Measurements from ENCODE around the gene TLR9. TPM values are rescaled to one million over a fixed set of nuclear protein-coding genes. Genes with fewer than 3 reads are reported as not detected.

Gene TLR9
- total and polyA plus RNA-seq, 5 donors: 0.05 to 0.24 (median 0.19) TPM

DNA sequence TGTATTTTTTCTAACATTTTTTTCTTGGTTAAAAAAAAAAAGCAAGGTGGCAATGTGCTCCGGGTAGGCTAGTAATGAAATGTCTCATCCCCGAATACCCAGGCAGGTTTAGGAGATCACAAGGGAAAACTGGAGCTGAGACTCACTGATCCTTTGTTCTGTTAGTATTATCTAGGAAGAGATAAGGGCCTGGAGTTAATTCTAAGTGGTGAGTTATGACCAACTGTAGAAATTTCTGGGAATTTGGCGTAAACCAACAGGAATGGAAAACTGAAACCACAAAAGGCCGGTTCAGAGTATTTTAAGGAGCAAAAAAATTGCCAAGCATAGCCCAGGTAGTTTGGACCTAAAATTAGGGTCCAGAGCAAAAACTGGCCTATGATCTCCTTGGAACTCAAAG lies 32.5 kb upstream of the TLR9 start:
- WGBS: 84% methylated on average over 4 of the region's 4 CpGs
- intact Hi-C loops (cut with DNase I): no loop called here
- H3K4me3 ChIP-seq (ENCODE audit: low read length): no peak overlapping the region

DNA sequence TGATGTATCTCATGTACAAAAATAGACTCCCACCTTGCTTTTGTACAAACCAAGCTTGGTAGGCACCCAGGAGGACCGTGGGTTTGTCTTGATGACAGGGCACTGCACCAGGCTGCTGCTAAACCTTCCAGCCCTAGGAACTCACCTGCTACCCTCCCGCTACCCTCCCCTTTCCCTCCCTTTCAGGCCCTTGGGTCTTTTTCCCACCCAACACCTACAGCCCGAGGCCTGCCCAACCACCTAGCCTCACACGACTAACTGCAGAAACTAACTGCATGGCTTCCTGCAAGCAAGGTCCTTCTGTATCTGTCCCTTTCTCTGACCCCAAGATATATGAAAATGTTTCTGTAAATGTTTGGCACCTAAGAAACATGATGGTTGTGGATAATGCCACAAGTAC lies 31.2 kb upstream of the TLR9 start:
- Histone ChIP-seq H3K4me3 (ENCODE audit: low read length) (no peak overlapping the region), H3K4me1 (ENCODE audit: control insufficient read depth, insufficient read depth, low read length) (no peaks in the 10 kb centered on the region), H3K27me3 (ENCODE audit: control insufficient read depth, insufficient read depth) (no peaks in the 10 kb centered on the region), H3K9me3 (ENCODE audit: control insufficient read depth, low read length) (no peaks in the 10 kb centered on the region), H3K27ac (ENCODE audit: low read length) (no peak overlapping the region)
- DNase-seq (no peak), ATAC-seq (no peak)
- 87% methylated on average over 4 of the region's 4 CpGs for WGBS
- intact Hi-C loops (cut with DNase I): no loop called here

More for the DNA sequence above, 32.5 kb upstream of the TLR9 start:
- H3K4me1 ChIP-seq (ENCODE audit: control insufficient read depth, insufficient read depth, low read length): no peaks in the 10 kb centered on the region
- no peak for ATAC-seq
- no peak for DNase-seq
- H3K27me3 ChIP-seq (ENCODE audit: control insufficient read depth, insufficient read depth): no peaks in the 10 kb centered on the region
- H3K9me3 ChIP-seq (ENCODE audit: control insufficient read depth, low read length): no peaks in the 10 kb centered on the region
- no peak overlapping the region for H3K27ac ChIP-seq (ENCODE audit: low read length)

DNA sequence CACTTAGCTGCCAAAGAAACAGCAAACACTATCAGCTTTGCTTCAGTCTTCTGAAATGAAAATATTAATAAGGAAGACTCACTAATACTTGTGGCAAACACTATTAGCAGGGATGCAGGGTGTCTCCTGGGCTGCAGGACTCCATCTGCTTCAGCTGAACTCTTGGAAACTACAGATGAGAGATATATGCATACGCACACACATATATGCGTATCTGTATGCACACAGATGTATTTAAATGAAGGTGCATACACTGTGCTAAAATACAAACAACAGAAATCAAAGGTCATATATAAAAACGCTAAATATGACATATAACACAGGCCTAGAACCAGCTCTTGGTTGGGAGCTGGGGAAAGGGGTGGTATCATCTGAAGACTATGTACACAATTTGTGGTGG lies 30.7 kb upstream of the TLR9 start:
- Histone ChIP-seq H3K27me3 (ENCODE audit: control insufficient read depth, insufficient read depth) (no peaks in the 10 kb centered on the region), H3K4me1 (ENCODE audit: control insufficient read depth, insufficient read depth, low read length) (no peaks in the 10 kb centered on the region), H3K4me3 (ENCODE audit: low read length) (no peak overlapping the region), H3K9me3 (ENCODE audit: control insufficient read depth, low read length) (no peaks in the 10 kb centered on the region), H3K27ac (ENCODE audit: low read length) (no peak overlapping the region)
- DNase-seq: no peak
- no peak for ATAC-seq
- WGBS: 87% methylated on average over 3 of the region's 3 CpGs
- intact Hi-C loops (cut with DNase I): no loop called here

DNA sequence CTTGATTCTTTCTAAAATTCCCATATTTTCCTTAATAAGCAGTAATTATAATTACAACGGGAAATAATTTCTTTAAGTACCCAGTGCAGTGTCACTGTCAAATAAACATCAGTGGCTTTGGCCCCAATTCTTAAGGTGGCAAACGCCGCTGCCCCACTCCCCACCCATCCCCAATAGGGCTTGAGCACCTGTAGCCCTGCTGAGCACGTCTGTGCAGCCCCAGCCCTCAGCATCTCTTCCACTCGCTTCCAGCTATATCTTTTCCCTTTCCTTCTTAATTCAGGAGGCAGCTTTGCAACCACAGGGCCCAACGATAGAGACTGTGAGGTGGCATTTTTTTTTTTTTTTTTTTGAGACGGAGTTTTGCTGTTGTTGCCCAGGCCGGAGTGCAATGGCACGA lies 29.2 kb upstream of the TLR9 start:
- Histone ChIP-seq H3K27me3 (ENCODE audit: control insufficient read depth, insufficient read depth) (no peaks in the 10 kb centered on the region), H3K9me3 (ENCODE audit: control insufficient read depth, low read length) (no peaks in the 10 kb centered on the region), H3K27ac (ENCODE audit: low read length) (no peak overlapping the region), H3K4me1 (ENCODE audit: control insufficient read depth, insufficient read depth, low read length) (no peaks in the 10 kb centered on the region), H3K4me3 (ENCODE audit: low read length) (no peak overlapping the region)
- ATAC-seq (no peak), DNase-seq (peak in 1 of 3 donors; percentile 18)
- intact Hi-C loops (cut with DNase I): no loop called here
- WGBS: 82% methylated on average over 9 of the region's 9 CpGs

DNA sequence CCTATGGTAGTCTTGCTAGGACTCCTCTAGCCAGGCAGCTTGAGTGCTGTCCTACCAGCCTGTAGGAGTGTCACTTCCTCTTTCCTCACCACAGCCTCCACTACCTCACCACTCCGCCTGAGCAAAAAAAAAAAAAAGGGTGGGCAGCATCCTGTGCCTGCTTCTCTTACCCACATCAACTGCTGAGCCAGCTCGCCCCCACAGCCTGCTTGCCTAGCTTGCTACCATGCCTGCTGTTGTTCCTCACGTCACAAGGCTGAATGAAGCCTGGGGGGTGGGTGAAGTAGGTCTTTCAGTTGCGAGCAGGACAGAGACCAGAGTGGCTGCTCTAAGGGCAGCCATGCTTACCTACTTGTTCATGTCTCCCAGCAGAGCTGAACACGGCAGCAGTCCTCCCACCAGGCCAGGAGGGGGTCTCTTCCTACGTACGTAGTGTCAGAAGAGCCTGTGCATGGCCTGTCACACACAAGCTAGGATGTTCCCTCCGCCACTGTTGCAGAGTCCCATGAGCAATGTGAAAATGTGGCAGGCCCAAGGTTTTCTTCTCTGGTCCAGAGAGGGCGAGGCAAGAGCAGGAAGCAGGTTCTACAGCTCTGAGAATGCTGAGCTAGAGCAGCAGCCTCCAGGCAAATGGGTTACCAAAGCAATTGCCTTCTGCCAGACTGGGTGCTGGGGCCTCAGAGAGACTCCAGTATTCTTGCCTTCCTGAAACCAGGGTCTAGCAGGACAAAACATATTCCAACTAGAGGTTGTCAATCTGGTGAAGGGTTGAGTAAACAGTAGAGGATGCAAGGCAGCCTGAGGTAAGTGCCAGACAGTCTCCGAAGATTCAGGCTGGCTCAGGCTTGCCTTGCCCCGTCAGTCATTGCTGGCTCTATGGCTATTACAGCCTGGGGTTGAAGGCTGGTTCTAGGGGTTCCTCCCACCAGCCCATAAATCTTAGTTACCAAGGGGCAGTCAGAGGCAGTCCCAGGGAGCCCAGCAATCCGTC lies 28.2 kb upstream of the TLR9 start:
- H3K27me3 ChIP-seq (ENCODE audit: control insufficient read depth, insufficient read depth): no peaks in the 10 kb centered on the region
- H3K27ac ChIP-seq (ENCODE audit: low read length): peak overlapping the region; percentile 3
- H3K9me3 ChIP-seq (ENCODE audit: control insufficient read depth, low read length): no peaks in the 10 kb centered on the region
- intact Hi-C loops (cut with DNase I): no loop called here
- no peaks in the 10 kb centered on the region for H3K4me1 ChIP-seq (ENCODE audit: control insufficient read depth, insufficient read depth, low read length)
- WGBS: 69% methylated on average over 12 of the region's 12 CpGs
- ATAC-seq (peak; percentile 53 to 56), DNase-seq (peak; percentile 43 to 80 (median 77))
- no peak overlapping the region for H3K4me3 ChIP-seq (ENCODE audit: low read length)

DNA sequence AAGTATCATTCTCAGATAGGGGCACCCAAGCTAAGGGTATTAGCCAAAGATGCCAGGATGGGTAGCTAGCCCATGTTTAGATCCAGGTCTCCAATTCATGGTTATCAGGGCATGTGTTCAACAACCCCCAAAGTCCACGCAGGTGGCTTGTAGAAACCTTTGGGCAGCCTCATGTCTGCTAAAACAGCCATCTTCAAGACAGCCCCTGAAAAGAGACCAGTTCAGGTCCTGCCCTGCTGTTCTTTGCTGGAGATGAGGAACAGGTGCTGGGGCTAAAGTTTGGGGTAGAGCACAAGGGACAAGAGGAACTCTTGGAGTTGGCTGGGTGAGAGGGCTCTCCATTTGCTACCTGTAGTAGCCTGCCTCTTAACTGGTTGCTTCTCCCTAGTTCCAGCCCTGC lies 24.7 kb upstream of the TLR9 start:
- DNase-seq (peak in 1 of 3 donors; percentile 12), ATAC-seq (no peak)
- Histone ChIP-seq H3K27ac (ENCODE audit: low read length) (no peak overlapping the region), H3K9me3 (ENCODE audit: control insufficient read depth, low read length) (no peaks in the 10 kb centered on the region), H3K27me3 (ENCODE audit: control insufficient read depth, insufficient read depth) (no peaks in the 10 kb centered on the region), H3K4me3 (ENCODE audit: low read length) (no peak overlapping the region), H3K4me1 (ENCODE audit: control insufficient read depth, insufficient read depth, low read length) (no peaks in the 10 kb centered on the region)
- WGBS: 98% methylated on average over 1 of the region's 1 CpG
- intact Hi-C loops (cut with DNase I): no loop called here

DNA sequence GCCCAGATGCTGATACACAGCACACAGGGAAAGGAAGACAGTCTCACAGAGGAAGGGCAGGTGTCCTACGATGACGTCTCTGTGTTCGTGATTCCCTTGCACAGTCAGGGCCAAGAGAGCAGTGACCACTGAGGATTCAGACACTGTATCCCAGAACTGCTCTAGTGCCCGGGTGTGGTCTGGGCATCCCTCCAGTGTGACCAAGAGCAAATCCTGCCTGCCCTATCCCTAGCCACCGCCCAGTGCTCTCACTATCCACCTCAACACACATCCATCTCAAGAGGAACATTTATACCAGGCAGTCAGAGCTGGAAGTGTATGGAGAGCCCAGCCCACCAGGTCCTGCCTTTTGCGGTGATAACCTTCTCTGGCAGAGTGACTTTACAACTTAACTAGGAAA lies 24.2 kb upstream of the TLR9 start:
- intact Hi-C loops (cut with DNase I): loop anchor here in 1 of 4 donors (5.0 kb wide), 1 partner anchor 33 kb away; no protein-coding TSS in a partner anchor
- Histone ChIP-seq H3K4me1 (ENCODE audit: control insufficient read depth, insufficient read depth, low read length) (no peaks in the 10 kb centered on the region), H3K4me3 (ENCODE audit: low read length) (no peak overlapping the region), H3K27ac (ENCODE audit: low read length) (no peak overlapping the region), H3K9me3 (ENCODE audit: control insufficient read depth, low read length) (no peaks in the 10 kb centered on the region), H3K27me3 (ENCODE audit: control insufficient read depth, insufficient read depth) (no peaks in the 10 kb centered on the region)
- no peak for ATAC-seq
- 79% methylated on average over 6 of the region's 6 CpGs for WGBS
- peak in 2 of 3 donors; percentile 14 to 50 for DNase-seq

DNA sequence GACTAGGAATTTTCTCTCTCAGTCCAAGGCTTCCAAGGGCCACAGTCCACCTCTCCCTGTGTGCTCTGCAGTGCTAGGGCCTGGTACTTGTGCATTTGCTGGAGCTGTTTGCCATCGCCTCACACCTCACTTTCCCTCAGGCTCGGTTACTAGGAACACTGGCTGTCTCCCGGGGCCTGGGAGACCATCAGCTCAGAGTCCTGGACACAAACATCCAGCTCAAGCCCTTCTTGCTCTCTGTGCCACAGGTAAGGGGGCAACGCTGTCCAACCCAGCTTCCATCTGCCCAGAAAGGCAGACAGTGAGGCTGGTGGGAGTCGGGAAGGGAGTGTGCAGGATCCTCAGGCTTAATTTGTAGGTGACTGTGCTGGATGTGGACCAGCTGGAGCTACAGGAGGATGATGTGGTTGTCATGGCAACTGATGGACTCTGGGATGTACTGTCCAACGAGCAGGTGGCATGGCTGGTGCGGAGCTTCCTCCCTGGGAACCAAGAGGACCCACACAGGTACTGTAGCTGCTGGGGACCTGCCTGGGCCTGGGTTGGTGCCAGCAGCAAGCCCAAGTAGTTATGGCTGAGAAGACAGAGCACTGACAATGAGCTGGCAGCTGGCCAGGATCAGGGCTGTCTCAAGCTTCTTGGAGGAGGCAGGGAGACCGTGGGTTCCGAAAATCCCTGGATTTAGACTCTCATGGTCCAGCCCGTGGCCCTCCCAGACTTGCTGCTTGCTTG lies 23.5 kb upstream of the TLR9 start:
- no peak overlapping the region for H3K27ac ChIP-seq (ENCODE audit: low read length)
- ATAC-seq (no peak), DNase-seq (peak; percentile 64 to 83 (median 81))
- 66% methylated on average over 10 of the region's 10 CpGs for WGBS
- H3K4me3 ChIP-seq (ENCODE audit: low read length): no peak overlapping the region
- no peaks in the 10 kb centered on the region for H3K9me3 ChIP-seq (ENCODE audit: control insufficient read depth, low read length)
- H3K27me3 ChIP-seq (ENCODE audit: control insufficient read depth, insufficient read depth): no peaks in the 10 kb centered on the region
- intact Hi-C loops (cut with DNase I): loop anchor here in 1 of 4 donors (5.0 kb wide), 1 partner anchor 33 kb away; no protein-coding TSS in a partner anchor
- H3K4me1 ChIP-seq (ENCODE audit: control insufficient read depth, insufficient read depth, low read length): no peaks in the 10 kb centered on the region

DNA sequence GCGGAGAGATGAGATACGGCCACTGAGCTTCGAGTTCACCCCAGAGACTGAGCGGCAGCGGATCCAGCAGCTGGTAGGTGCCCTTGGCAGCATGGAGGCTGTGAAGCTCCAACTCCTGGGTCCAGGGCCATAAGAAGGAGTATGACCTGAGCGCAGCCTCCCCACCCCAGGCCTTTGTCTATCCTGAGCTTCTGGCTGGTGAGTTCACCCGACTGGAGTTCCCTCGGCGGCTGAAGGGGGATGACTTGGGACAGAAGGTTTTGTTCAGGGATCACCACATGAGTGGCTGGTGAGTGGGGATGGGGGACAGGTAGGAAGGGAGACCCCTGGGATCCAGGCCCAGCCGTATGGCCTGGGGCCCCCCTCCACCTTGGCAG lies 22.7 kb upstream of the TLR9 start:
- intact Hi-C loops (cut with DNase I): loop anchor here in 1 of 4 donors (5.0 kb wide), 1 partner anchor 34 kb away; no protein-coding TSS in a partner anchor
- no peaks in the 10 kb centered on the region for H3K4me1 ChIP-seq (ENCODE audit: control insufficient read depth, insufficient read depth, low read length)
- no peak overlapping the region for H3K4me3 ChIP-seq (ENCODE audit: low read length)
- DNase-seq (peak in 2 of 3 donors; percentile 34 to 46), ATAC-seq (no peak)
- H3K9me3 ChIP-seq (ENCODE audit: control insufficient read depth, low read length): no peaks in the 10 kb centered on the region
- no peaks in the 10 kb centered on the region for H3K27me3 ChIP-seq (ENCODE audit: control insufficient read depth, insufficient read depth)
- WGBS: 94% methylated on average over 10 of the region's 10 CpGs
- H3K27ac ChIP-seq (ENCODE audit: low read length): no peak overlapping the region

DNA sequence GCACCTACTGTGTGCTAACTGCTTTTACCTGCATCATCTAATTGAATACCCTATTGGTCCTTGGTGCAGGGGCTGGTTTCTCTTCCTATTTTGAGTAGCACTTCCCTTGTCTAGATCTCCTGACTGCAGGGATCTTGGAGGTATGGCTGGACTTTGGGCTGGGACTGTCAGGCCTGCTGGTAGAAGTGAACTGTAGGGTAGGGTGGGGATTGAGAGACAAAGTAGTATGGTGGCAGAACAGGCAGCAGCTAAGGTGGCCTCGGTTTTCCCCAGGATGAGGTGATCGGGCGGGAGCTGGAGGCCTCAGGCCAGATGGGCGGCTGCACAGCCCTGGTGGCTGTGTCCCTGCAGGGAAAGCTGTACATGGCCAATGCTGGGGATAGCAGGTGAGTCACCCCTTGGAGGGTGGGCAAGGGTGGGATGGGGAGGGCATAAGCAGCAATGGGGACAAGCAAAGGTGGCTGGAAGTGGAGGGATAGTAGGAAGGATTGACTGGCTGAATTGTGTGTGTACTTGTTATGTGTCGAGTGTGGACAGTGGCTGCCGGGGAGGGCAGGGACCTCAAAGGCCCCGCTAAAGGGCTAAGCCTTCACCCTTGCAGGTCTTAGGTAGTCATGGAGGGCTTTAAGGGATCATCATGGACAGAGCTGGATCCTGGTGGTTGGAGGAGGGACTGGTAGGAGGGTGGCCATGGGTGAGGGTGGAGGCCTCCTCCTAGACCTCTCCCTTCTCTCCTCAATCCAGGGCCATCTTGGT lies 22.1 kb upstream of the TLR9 start:
- no peak for ATAC-seq
- no peak overlapping the region for H3K4me3 ChIP-seq (ENCODE audit: low read length)
- H3K9me3 ChIP-seq (ENCODE audit: control insufficient read depth, low read length): no peaks in the 10 kb centered on the region
- intact Hi-C loops (cut with DNase I): loop anchor here in 1 of 4 donors (5.0 kb wide), 1 partner anchor 35 kb away; no protein-coding TSS in a partner anchor
- H3K4me1 ChIP-seq (ENCODE audit: control insufficient read depth, insufficient read depth, low read length): no peaks in the 10 kb centered on the region
- no peaks in the 10 kb centered on the region for H3K27me3 ChIP-seq (ENCODE audit: control insufficient read depth, insufficient read depth)
- DNase-seq: peak in 2 of 3 donors; percentile 37 to 62
- no peak overlapping the region for H3K27ac ChIP-seq (ENCODE audit: low read length)
- WGBS: 96% methylated on average over 7 of the region's 7 CpGs

All from right cardiac atrium (tissue), 5 donors.